GM12892 (cell line): ENCODE measurements around the gene FUBP3.

Experiments used
- POLR2A ChIP-seq: IDR thresholded peaks from 2 replicates; pipeline ENCODE4 v1.6.1; 2011; ENCODE audit warnings: low read depth, low read length, control low read depth
- POLR2AphosphoS5 ChIP-seq: IDR thresholded peaks from 2 replicates; pipeline ENCODE4 v1.6.1; 2011; ENCODE audit warnings: low read depth, low read length, control low read depth
- TAF1 ChIP-seq: IDR thresholded peaks from 2 replicates; pipeline ENCODE4 v1.6.1; 2011; ENCODE audit warnings: low read depth, mild to moderate bottlenecking, control low read depth, low read length, borderline replicate concordance

DNA sequence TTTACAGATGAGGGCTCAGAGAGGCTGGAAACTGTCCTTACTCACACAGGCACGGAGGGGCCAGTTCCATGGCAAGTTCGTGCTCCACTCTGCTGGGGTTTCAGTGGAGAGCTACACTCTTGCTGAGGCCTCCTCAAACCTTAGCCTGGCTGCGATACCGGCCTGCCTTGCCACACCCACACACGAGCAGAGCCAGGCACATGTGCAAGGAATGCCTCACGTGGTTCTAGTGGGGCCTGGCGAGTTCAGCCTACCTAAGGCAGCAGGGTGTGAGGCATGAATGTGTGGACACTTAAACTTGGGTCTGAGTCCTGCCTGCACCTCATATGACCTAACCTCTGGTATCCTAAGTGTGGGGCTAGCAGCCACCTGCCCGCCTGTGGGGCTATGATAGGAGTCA lies 63.5 kb downstream of the FUBP3 start:
- no peak for TF ChIP-seq POLR2A
- TF ChIP-seq TAF1: no peak
- no peak for TF ChIP-seq POLR2AphosphoS5
